ENCODE data around the gene AUH. TPM values are rescaled to one million over a fixed set of nuclear protein-coding genes. Genes with fewer than 3 reads are reported as not detected.

Gene AUH
- total RNA-seq, 1 experiment from 2014 or later = 29.0 TPM

DNA sequence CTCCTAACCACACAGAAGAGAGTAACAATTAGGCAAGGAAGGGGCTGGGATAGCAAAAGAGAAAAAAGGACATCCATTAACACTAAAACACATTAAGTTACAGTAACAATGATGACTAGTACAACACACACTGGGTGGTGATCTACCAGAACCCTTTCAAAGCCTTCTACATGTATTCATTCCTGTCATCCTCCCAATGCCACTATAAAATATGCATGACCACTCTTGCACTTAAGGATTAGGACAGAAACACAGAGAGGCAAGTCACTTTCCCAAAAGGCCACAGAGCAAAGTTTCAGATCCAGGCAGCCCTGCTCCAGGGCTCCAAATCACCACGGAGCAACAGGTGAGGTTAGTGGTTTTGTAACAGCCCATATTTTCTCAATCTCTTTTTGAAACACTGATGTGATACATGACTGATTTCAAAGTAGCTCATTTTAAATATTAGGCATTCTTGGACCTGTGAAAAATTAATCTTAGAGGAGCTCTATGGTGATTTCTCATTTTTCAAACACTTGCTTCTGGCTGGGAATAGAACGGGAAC is 86.7 kb downstream of the AUH start:
- ChIA-PET RAD21 (ENCODE audit: low non-redundant PET in 1 of 2, low total read pairs in 2 of 2, uncharacterized antibody in 2 of 2, unreplicated experiment in 2 of 2) (no interaction called here), POLR2A (no interaction called here), CTCF (no interaction called here)
- H2AFZ ChIP-seq (ENCODE audit: low read depth, low read length, poor library complexity, severe bottlenecking) = no peak overlapping the region
- no peak overlapping the region for H3K4me3 ChIP-seq (replicated peaks in 1 of 2; ENCODE audit: low read depth in 1 of 2, low read length in 2 of 2)
- H3K9ac ChIP-seq (ENCODE audit: low read length) = no peak overlapping the region
- no peaks in the 10 kb centered on the region for H3K9me2 ChIP-seq (ENCODE audit: insufficient read depth)
- no peaks in the 10 kb centered on the region for H3K27me3 ChIP-seq (ENCODE audit: insufficient read depth, low read length)
- ATAC-seq (no peak), DNase-seq (ENCODE audit: low read depth, low spot score) (no peak)
- no peaks in the 10 kb centered on the region for H4K20me1 ChIP-seq (ENCODE audit: insufficient read depth)
- no TSS peak for BruUV-seq (replicated peaks)
- H3K4me2 ChIP-seq (ENCODE audit: low read length) = no peak overlapping the region
- no peak overlapping the region for H3K27ac ChIP-seq (ENCODE audit: low read depth, low read length)
- no peaks in the 10 kb centered on the region for H3K36me3 ChIP-seq (ENCODE audit: control insufficient read depth in 1 of 2, insufficient read depth in 2 of 2, low read length in 2 of 2)
- no peaks in the 10 kb centered on the region for H3K9me3 ChIP-seq (ENCODE audit: control insufficient read depth in 1 of 2, insufficient read depth in 1 of 2, low read depth in 1 of 2, low read length in 2 of 2)
- peaks cover 2 to 14% of the 10 kb centered on the region in 2 experiments; a peak in 2 of 4 replicates for H3K4me1 ChIP-seq (ENCODE audit: control insufficient read depth in 1 of 2, insufficient read depth in 2 of 2, low read length in 2 of 2)
- H3K79me2 ChIP-seq (ENCODE audit: insufficient read depth, low read length) = no peaks in the 10 kb centered on the region; the same call in 1 of the 2 replicates
- no peak for TF ChIP-seq TCF7L2 (IDR thresholded peaks at IDR 0.05; ENCODE audit: borderline replicate concordance, extremely low read depth, insufficient read depth, insufficient read length)
- no peak for TF ChIP-seq ZNF274 (IDR thresholded peaks at IDR 0.05; ENCODE audit: low read depth, low read length)
- TF ChIP-seq, protein P1, sequence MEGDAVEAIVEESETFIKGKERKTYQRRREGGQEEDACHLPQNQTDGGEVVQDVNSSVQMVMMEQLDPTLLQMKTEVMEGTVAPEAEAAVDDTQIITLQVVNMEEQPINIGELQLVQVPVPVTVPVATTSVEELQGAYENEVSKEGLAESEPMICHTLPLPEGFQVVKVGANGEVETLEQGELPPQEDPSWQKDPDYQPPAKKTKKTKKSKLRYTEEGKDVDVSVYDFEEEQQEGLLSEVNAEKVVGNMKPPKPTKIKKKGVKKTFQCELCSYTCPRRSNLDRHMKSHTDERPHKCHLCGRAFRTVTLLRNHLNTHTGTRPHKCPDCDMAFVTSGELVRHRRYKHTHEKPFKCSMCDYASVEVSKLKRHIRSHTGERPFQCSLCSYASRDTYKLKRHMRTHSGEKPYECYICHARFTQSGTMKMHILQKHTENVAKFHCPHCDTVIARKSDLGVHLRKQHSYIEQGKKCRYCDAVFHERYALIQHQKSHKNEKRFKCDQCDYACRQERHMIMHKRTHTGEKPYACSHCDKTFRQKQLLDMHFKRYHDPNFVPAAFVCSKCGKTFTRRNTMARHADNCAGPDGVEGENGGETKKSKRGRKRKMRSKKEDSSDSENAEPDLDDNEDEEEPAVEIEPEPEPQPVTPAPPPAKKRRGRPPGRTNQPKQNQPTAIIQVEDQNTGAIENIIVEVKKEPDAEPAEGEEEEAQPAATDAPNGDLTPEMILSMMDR (IDR thresholded peaks at IDR 0.05 in 2 of 3, conservative IDR thresholded peaks at IDR 0.05 in 1 of 3; ENCODE audit: borderline replicate concordance in 1 of 3, insufficient read depth in 1 of 3, low read depth in 2 of 3, low read length in 2 of 3) = no peak
- no peak for TF ChIP-seq CEBPB (IDR thresholded peaks at IDR 0.05; ENCODE audit: low read depth)
- TF ChIP-seq SP1 (IDR thresholded peaks at IDR 0.05; ENCODE audit: low read depth) = no peak
- TF ChIP-seq ELF1 (IDR thresholded peaks at IDR 0.05; ENCODE audit: borderline replicate concordance, low read depth) = no peak
- intact Hi-C loops (cut with micrococcal nuclease) = no loop called here

Data from HCT116 (cell line).